ENCODE data around the gene CPLX3.

DNA sequence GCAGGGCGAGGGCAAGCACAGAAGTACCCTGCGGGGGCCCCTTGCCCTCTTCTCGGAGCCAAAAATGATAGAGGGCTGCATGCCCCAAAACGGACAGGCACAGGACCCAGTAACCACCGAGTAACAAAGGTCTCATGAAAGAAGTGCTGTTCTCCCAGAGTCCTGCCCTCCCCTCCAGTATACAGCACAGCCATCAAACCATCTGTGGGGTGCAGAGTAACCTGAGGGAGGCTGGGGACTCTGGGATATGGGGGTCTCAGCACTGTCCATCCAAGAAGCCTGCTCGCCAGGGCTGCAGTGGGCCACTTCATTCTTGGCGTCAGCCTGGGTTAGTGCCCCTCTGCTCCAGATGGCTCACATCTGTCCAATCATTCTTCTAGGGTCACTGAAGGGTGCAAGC lies 10.4 kb downstream of the CPLX3 start:
- no peak for TF ChIP-seq EZH2 (IDR thresholded peaks at IDR 0.05; ENCODE audit: borderline replicate concordance, low read depth, low read length, severe bottlenecking)
- TF ChIP-seq, protein P1, sequence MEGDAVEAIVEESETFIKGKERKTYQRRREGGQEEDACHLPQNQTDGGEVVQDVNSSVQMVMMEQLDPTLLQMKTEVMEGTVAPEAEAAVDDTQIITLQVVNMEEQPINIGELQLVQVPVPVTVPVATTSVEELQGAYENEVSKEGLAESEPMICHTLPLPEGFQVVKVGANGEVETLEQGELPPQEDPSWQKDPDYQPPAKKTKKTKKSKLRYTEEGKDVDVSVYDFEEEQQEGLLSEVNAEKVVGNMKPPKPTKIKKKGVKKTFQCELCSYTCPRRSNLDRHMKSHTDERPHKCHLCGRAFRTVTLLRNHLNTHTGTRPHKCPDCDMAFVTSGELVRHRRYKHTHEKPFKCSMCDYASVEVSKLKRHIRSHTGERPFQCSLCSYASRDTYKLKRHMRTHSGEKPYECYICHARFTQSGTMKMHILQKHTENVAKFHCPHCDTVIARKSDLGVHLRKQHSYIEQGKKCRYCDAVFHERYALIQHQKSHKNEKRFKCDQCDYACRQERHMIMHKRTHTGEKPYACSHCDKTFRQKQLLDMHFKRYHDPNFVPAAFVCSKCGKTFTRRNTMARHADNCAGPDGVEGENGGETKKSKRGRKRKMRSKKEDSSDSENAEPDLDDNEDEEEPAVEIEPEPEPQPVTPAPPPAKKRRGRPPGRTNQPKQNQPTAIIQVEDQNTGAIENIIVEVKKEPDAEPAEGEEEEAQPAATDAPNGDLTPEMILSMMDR (IDR thresholded peaks at IDR 0.05; ENCODE audit: borderline replicate concordance, extremely low read depth, low read length, poor library complexity, severe bottlenecking) = no peak

Measured in DND-41 (cell line).